ENCODE data around the gene FRMD8. TPM values are rescaled to one million over a fixed set of nuclear protein-coding genes. Genes with fewer than 3 reads are reported as not detected.

The FRMD8 gene
- total and polyA plus RNA-seq, 2 of the 4 experiments (the other 2 are of a cell fraction) = 11.3 to 19.8 TPM

DNA sequence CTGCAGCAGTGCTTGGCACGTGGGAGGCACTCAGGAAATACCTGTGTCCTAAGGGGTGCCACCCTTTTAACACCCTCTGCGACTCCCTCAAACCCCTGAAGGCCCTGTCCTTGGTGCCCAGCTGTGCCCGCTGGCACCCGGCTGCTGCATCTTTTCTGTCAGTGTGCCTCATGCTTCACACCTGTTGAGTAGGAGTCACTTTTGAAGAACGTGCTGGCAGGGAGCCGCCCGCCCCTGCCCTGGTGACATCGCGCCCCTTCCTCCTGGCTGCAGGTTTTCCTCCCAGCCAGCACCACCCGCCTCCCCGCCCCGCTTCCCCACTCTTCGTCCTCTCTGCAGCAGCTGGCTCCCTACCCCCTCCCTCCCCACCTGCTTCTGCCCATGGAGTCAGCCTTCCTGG, 17.8 kb downstream of the FRMD8 start:
- WGBS, 2 experiments (ENCODE audit: extremely low coverage in 2 of 2, insufficient read length in 1 of 2) = 87% methylated on average over 11 of the region's 13 CpGs; no CpG with 5 or more reads in 1 of the 2 experiments
- ChIA-PET POLR2A (ENCODE audit: unreplicated experiment) (no interaction called here), CTCF (interaction anchor here (2.3 kb wide), 1 partner anchor 12 kb away, joined by 6 read pairs; no protein-coding TSS in a partner anchor)
- no peak overlapping the region for H3K18ac ChIP-seq (ENCODE audit: low read depth, low read length)
- H2BK5ac ChIP-seq (ENCODE audit: low read depth, low read length, poor library complexity, severe bottlenecking) = no peak overlapping the region
- no peak overlapping the region for H3K4ac ChIP-seq (ENCODE audit: low read depth, low read length)
- H4K91ac ChIP-seq (ENCODE audit: insufficient read depth, low read depth, low read length) = no peak overlapping the region
- no peak overlapping the region for H3K23ac ChIP-seq (ENCODE audit: low read depth, low read length)
- H3K79me1 ChIP-seq (ENCODE audit: low read depth in 1 of 2, low read length in 2 of 2) = peaks cover 9 to 32% of the 10 kb centered on the region in 2 experiments
- no peak overlapping the region for H2AK9ac ChIP-seq (replicated peaks; ENCODE audit: low read depth, low read length, poor library complexity)
- BruUV-seq (replicated peaks) = no TSS peak
- H3K36me3 ChIP-seq (ENCODE audit: control insufficient read depth, insufficient read depth, low read length) = peaks cover 57% of the 10 kb centered on the region
- no peak overlapping the region for H2BK120ac ChIP-seq (ENCODE audit: low read depth, low read length)
- H3K9me3 ChIP-seq (ENCODE audit: control insufficient read depth, insufficient read depth, low read length) = no peaks in the 10 kb centered on the region
- H3K9me1 ChIP-seq (ENCODE audit: insufficient read depth, low read length) = peaks cover 4% of the 10 kb centered on the region
- no peak overlapping the region for H4K5ac ChIP-seq (ENCODE audit: low read depth, low read length)
- dilution Hi-C loops (cut with HindIII; ENCODE audit: low sequenced_read_pairs, unreplicated experiment) (no loop called here), in situ Hi-C loops (cut with MboI; ENCODE audit: low sequenced_read_pairs) (no loop called here), intact Hi-C loops (cut with micrococcal nuclease) (no loop called here)
- 0 out of 2 replicates have a peak, but pooled peaks cover 1% of the 10 kb centered on the region for H3K4me1 ChIP-seq (ENCODE audit: control insufficient read depth, insufficient read depth, low read length)
- no peak overlapping the region for H3K14ac ChIP-seq (replicated peaks; ENCODE audit: low read depth, low read length)
- H4K8ac ChIP-seq (ENCODE audit: low read depth in 2 of 2, low read length in 2 of 2) = no peak overlapping the region
- no peak overlapping the region for H2AK5ac ChIP-seq (ENCODE audit: low read depth, low read length)
- H4K20me1 ChIP-seq (ENCODE audit: insufficient read depth, low read length) = peaks cover 7% of the 10 kb centered on the region
- no peak overlapping the region for H3K4me2 ChIP-seq (ENCODE audit: low read depth, low read length)
- TF ChIP-seq, protein P1, sequence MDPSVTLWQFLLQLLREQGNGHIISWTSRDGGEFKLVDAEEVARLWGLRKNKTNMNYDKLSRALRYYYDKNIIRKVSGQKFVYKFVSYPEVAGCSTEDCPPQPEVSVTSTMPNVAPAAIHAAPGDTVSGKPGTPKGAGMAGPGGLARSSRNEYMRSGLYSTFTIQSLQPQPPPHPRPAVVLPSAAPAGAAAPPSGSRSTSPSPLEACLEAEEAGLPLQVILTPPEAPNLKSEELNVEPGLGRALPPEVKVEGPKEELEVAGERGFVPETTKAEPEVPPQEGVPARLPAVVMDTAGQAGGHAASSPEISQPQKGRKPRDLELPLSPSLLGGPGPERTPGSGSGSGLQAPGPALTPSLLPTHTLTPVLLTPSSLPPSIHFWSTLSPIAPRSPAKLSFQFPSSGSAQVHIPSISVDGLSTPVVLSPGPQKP (IDR thresholded peaks at IDR 0.05; ENCODE audit: borderline replicate concordance, low read depth, low read length) = no peak
- TF ChIP-seq CHD1 (IDR thresholded peaks at IDR 0.05; ENCODE audit: low read depth, low read length) = no peak
- TF ChIP-seq NFE2L2 (IDR thresholded peaks at IDR 0.05; ENCODE audit: low read depth, low read length) = no peak
- TF ChIP-seq RCOR1 (IDR thresholded peaks at IDR 0.05; ENCODE audit: insufficient replicate concordance, low read length) = no peak
- TF ChIP-seq, protein P2, sequence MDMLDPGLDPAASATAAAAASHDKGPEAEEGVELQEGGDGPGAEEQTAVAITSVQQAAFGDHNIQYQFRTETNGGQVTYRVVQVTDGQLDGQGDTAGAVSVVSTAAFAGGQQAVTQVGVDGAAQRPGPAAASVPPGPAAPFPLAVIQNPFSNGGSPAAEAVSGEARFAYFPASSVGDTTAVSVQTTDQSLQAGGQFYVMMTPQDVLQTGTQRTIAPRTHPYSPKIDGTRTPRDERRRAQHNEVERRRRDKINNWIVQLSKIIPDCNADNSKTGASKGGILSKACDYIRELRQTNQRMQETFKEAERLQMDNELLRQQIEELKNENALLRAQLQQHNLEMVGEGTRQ (IDR thresholded peaks at IDR 0.05; ENCODE audit: low read depth, low read length) = no peak
- no peak for TF ChIP-seq RFX5 (IDR thresholded peaks at IDR 0.05; ENCODE audit: low read depth, low read length)
- TF ChIP-seq RAD21 (IDR thresholded peaks at IDR 0.05; ENCODE audit: low read length) = no peak
- no peak for TF ChIP-seq BHLHE40 (IDR thresholded peaks at IDR 0.05; ENCODE audit: low read depth, low read length)
- TF ChIP-seq FOS (IDR thresholded peaks at IDR 0.05; ENCODE audit: low read depth, low read length) = no peak
- TF ChIP-seq SMC3 (IDR thresholded peaks at IDR 0.05; ENCODE audit: low read depth, low read length) = no peak
- no peak for TF ChIP-seq MXI1 (IDR thresholded peaks at IDR 0.05; ENCODE audit: borderline replicate concordance, low read depth, low read length)
- no peak for TF ChIP-seq POLR2A (IDR thresholded peaks at IDR 0.05; ENCODE audit: low read depth, low read length)
- H3K4me3 ChIP-seq (ENCODE audit: insufficient read depth, low read depth, low read length) = no peak overlapping the region
- H3K27ac ChIP-seq (ENCODE audit: insufficient read depth, low read length) = no peak overlapping the region
- ATAC-seq (ENCODE audit: low read depth) (no peak), DNase-seq (no peak)
- no peak overlapping the region for H3K56ac ChIP-seq (ENCODE audit: extremely low read depth, insufficient read depth, low read length)
- no peak overlapping the region for H2BK20ac ChIP-seq (ENCODE audit: low read depth, low read length)
- no peak overlapping the region for H3K9ac ChIP-seq (ENCODE audit: low read depth, low read length)
- H2AFZ ChIP-seq (replicated peaks; ENCODE audit: low read length, poor library complexity) = no peak overlapping the region
- H3K27me3 ChIP-seq (ENCODE audit: control insufficient read depth, insufficient read depth, low read length) = no peaks in the 10 kb centered on the region
- H2BK15ac ChIP-seq (ENCODE audit: low read depth, low read length) = no peak overlapping the region

Measured in IMR-90 (cell line).